K562 (cell line): ENCODE data around the gene ERAP2.

Experiments
- CHD1 ChIP-seq: fragments of 200-600 bp; sonication (generic); IDR thresholded peaks from one replicate; pipeline ENCODE4 v1.6.1; 2012; ENCODE audit warnings: mild to moderate bottlenecking, moderate library complexity, low read length, inconsistent platforms
- CTCF ChIP-seq, 3 experiments: IDR thresholded peaks in 2 of 3; conservative IDR thresholded peaks in 1 of 3; 2 replicates each; pipeline ENCODE4 v1.5.1; 2011 to 2012; ENCODE audit warnings: low read length in 3 of 3, mild to moderate bottlenecking in 3 of 3, control low read depth in 2 of 3, improper control_type of control experiment in 1 of 3, inconsistent platforms in 1 of 3, low read depth in 1 of 3, mixed read lengths in 1 of 3, moderate library complexity in 1 of 3; ENCODE audit not compliant: insufficient read depth in 2 of 3
- EHMT2 ChIP-seq: fragments of 450-650 bp; IDR thresholded peaks from 2 replicates; pipeline ENCODE4 v1.6.1; 2018; ENCODE audit warnings: antibody characterized with exemption
- FOXJ3 ChIP-seq: sonication (generic); formaldehyde crosslinking; IDR thresholded peaks from 2 replicates; pipeline ENCODE4 v1.4.0; 2020; ENCODE audit warnings: mild to moderate bottlenecking, missing genetic modification reagents
- ZBTB33 ChIP-seq: sonication (generic); formaldehyde crosslinking; IDR thresholded peaks from 2 replicates; pipeline ENCODE4 v1.8.1; 2023; ENCODE audit warnings: mild to moderate bottlenecking, missing genetic modification reagents

DNA sequence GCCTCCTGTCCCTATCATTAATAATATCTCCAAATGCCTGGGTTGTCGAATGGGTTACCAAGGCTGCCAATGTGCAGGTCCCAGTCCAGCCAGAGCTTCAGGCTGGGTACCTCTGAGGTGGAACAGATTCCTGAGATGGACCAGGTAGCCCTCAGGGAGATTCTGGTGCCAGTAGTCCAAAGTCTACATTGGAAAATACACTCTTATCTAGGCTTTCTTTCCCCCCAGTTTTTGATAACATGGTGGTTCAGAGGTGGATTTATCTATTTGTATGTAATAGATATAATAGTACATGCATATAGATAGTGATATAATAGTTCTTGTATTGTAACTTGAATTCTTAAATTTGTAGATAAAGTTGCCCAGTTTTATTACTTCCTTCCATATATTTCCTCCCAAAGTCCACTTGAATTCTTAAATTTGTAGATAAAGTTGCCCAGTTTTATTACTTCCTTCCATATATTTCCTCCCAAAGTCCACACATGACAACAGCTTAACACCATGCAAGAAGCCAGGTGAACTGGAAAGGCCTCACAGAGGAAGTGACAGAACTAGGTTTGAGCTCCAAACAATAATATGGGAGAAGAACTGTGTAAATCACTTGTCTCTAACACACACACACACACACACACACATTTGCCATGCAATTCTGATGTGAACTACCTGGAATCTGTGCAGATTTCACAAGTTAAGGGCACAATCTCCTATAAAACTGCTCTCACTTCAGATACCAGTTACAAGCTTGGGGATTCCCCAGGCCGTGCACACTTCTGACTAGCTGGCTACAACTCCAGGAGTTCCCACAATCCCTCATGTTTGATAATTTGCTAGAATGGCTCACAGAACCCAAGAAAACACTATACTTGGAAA is 37.9 kb upstream of the ERAP2 start:
- TF ChIP-seq CTCF (IDR thresholded peaks at IDR 0.05 in 2 of 3, conservative IDR thresholded peaks at IDR 0.05 in 1 of 3; ENCODE audit: insufficient read depth in 2 of 3, low read depth in 1 of 3, low read length in 3 of 3) = no peak
- TF ChIP-seq FOXJ3 (CRISPR knock-in tag) = no peak
- no peak for TF ChIP-seq CHD1
- no peak for TF ChIP-seq EHMT2
- TF ChIP-seq ZBTB33 (CRISPR knock-in tag) = no peak
